ENCODE data around the gene COX5A. TPM values are rescaled to one million over a fixed set of nuclear protein-coding genes. Genes with fewer than 3 reads are reported as not detected.
"Not testable (repeated sequence)": the region's sequence is repeated elsewhere in the genome, so short reads cannot be mapped to it uniquely, and the experiment has no call there.

Gene COX5A
- total RNA-seq, 1 donor from 2014 or later, result 96.6 TPM

- Histone ChIP-seq H3K27ac (ENCODE audit: low read depth, low read length) (no peak overlapping the region), H3K36me3 (ENCODE audit: control insufficient read depth in 3 of 3, insufficient read depth in 3 of 3, low read length in 3 of 3) (peaks cover 19 to 33% (median 29%) of the 10 kb centered on the region in 3 donors)
Observed at GRCh38 chr15:74928771-74929198, 9.1 kb downstream of the COX5A start.

GRCh38 chr15:74924525-74924924, 13.3 kb downstream of the COX5A start:
- Histone ChIP-seq H3K9me3 (ENCODE audit: control insufficient read depth in 3 of 3, low read length in 3 of 3) (no peaks in the 10 kb centered on the region), H3K27ac (ENCODE audit: low read depth, low read length) (no peak overlapping the region), H3K27me3 (ENCODE audit: control insufficient read depth in 3 of 3, insufficient read depth in 3 of 3, low read length in 3 of 3) (no peaks in the 10 kb centered on the region), H3K9ac (ENCODE audit: low read depth in 1 of 3, low read length in 3 of 3) (no peak overlapping the region), H3K4me3 (ENCODE audit: low read length in 3 of 3) (no peak overlapping the region), H3K4me1 (ENCODE audit: control insufficient read depth in 3 of 3, insufficient read depth in 3 of 3, low read length in 3 of 3) (no peaks in the 10 kb centered on the region), H3K36me3 (ENCODE audit: control insufficient read depth in 3 of 3, insufficient read depth in 3 of 3, low read length in 3 of 3) (peaks cover 41 to 56% (median 51%) of the 10 kb centered on the region in 3 donors)

More at GRCh38 chr15:74928771-74929198, 9.1 kb downstream of the COX5A start:
- Histone ChIP-seq H3K27me3 (ENCODE audit: control insufficient read depth in 3 of 3, insufficient read depth in 3 of 3, low read length in 3 of 3) (no peaks in the 10 kb centered on the region), H3K9me3 (ENCODE audit: control insufficient read depth in 3 of 3, low read length in 3 of 3) (no peaks in the 10 kb centered on the region), H3K4me3 (ENCODE audit: low read length in 3 of 3) (no peak overlapping the region), H3K4me1 (ENCODE audit: control insufficient read depth in 3 of 3, insufficient read depth in 3 of 3, low read length in 3 of 3) (no peaks in the 10 kb centered on the region), H3K9ac (ENCODE audit: low read depth in 1 of 3, low read length in 3 of 3) (no peak overlapping the region)

DNA sequence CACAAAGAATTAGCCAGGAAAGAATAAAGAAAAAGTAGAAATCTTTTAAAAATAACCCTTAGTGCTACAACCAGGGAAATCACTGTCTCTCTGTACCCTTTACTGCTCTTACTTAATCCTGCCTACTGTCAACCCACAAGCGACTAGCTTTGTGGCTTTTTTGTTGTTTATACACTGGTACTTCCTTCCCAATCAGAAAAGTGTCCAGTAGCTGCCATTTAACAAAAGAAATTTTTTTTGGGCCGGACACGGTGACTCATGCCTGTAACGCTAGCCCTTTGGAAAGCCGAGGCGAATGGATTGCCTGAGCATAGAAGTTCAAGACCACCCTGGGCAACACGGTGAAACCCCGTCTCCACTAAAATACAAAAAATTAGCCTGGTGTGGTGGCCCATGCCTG, 17.4 kb downstream of the COX5A start:
- Histone ChIP-seq H3K27ac (ENCODE audit: low read depth, low read length) (no peak overlapping the region), H3K4me1 (ENCODE audit: control insufficient read depth in 3 of 3, insufficient read depth in 3 of 3, low read length in 3 of 3) (no peaks in the 10 kb centered on the region), H3K27me3 (ENCODE audit: control insufficient read depth in 3 of 3, insufficient read depth in 3 of 3, low read length in 3 of 3) (no peaks in the 10 kb centered on the region), H3K9me3 (ENCODE audit: control insufficient read depth in 3 of 3, low read length in 3 of 3) (no peaks in the 10 kb centered on the region), H3K36me3 (ENCODE audit: control insufficient read depth in 3 of 3, insufficient read depth in 3 of 3, low read length in 3 of 3) (peaks cover 50 to 58% (median 54%) of the 10 kb centered on the region in 3 donors), H3K4me3 (ENCODE audit: low read length in 3 of 3) (no peak overlapping the region), H3K9ac (ENCODE audit: low read depth in 1 of 3, low read length in 3 of 3) (no peak overlapping the region)

GRCh38 chr15:74917676-74918075, 20.2 kb downstream of the COX5A start:
- Histone ChIP-seq H3K27me3 (ENCODE audit: control insufficient read depth in 3 of 3, insufficient read depth in 3 of 3, low read length in 3 of 3) (no peaks in the 10 kb centered on the region), H3K9ac (ENCODE audit: low read depth in 1 of 3, low read length in 3 of 3) (no peak overlapping the region), H3K4me3 (ENCODE audit: low read length in 3 of 3) (no peak overlapping the region), H3K27ac (ENCODE audit: low read depth, low read length) (no peak overlapping the region), H3K4me1 (ENCODE audit: control insufficient read depth in 3 of 3, insufficient read depth in 3 of 3, low read length in 3 of 3) (no peaks in the 10 kb centered on the region), H3K9me3 (ENCODE audit: control insufficient read depth in 3 of 3, low read length in 3 of 3) (no peaks in the 10 kb centered on the region), H3K36me3 (ENCODE audit: control insufficient read depth in 3 of 3, insufficient read depth in 3 of 3, low read length in 3 of 3) (peaks cover 44 to 53% (median 53%) of the 10 kb centered on the region in 3 donors)

GRCh38 chr15:74913799-74914198, 24.1 kb downstream of the COX5A start:
- H3K27me3 ChIP-seq (ENCODE audit: control insufficient read depth in 3 of 3, insufficient read depth in 3 of 3, low read length in 3 of 3); H3K9me3 ChIP-seq (ENCODE audit: control insufficient read depth in 3 of 3, low read length in 3 of 3); H3K27ac ChIP-seq (ENCODE audit: low read depth, low read length); H3K4me1 ChIP-seq (ENCODE audit: control insufficient read depth in 3 of 3, insufficient read depth in 3 of 3, low read length in 3 of 3); H3K9ac ChIP-seq (ENCODE audit: low read depth in 1 of 3, low read length in 3 of 3); H3K4me3 ChIP-seq (ENCODE audit: low read length in 3 of 3): not testable (repeated sequence)
- peaks cover 27 to 42% (median 40%) of the 10 kb centered on the region in 3 donors for H3K36me3 ChIP-seq (ENCODE audit: control insufficient read depth in 3 of 3, insufficient read depth in 3 of 3, low read length in 3 of 3)

DNA sequence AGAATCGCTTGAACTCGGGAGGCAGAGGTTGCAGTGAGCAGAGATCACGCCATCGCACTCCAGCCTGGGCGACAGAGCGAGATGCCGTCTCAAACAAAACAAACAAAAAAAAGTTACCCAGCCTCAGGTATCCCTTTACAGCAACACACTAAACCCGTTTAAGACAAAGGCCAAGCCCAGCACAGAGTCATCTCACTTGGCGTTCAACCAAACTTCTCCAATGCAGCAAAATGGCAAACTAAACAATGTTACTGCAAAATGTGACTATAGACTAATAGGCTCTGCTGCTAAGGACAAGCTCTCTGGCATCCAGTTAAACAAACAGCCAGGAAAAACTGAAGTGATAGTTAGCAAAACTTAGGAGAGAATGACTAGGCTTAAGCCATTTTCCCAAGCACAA, 24.8 kb downstream of the COX5A start:
- Histone ChIP-seq H3K9me3 (ENCODE audit: control insufficient read depth in 3 of 3, low read length in 3 of 3) (no peaks in the 10 kb centered on the region), H3K36me3 (ENCODE audit: control insufficient read depth in 3 of 3, insufficient read depth in 3 of 3, low read length in 3 of 3) (peaks cover 21 to 36% (median 34%) of the 10 kb centered on the region in 3 donors), H3K27ac (ENCODE audit: low read depth, low read length) (no peak overlapping the region)

GRCh38 chr15:74908635-74909034, 29.2 kb downstream of the COX5A start:
- Histone ChIP-seq H3K36me3 (ENCODE audit: control insufficient read depth in 3 of 3, insufficient read depth in 3 of 3, low read length in 3 of 3) (peaks cover 16 to 28% (median 24%) of the 10 kb centered on the region in 3 donors), H3K9me3 (ENCODE audit: control insufficient read depth in 3 of 3, low read length in 3 of 3) (no peaks in the 10 kb centered on the region), H3K9ac (ENCODE audit: low read depth in 1 of 3, low read length in 3 of 3) (no peak overlapping the region), H3K4me3 (ENCODE audit: low read length in 3 of 3) (no peak overlapping the region), H3K27me3 (ENCODE audit: control insufficient read depth in 3 of 3, insufficient read depth in 3 of 3, low read length in 3 of 3) (no peaks in the 10 kb centered on the region), H3K4me1 (ENCODE audit: control insufficient read depth in 3 of 3, insufficient read depth in 3 of 3, low read length in 3 of 3) (peaks cover 18 to 27% (median 24%) of the 10 kb centered on the region in 3 donors), H3K27ac (ENCODE audit: low read depth, low read length) (no peak overlapping the region)

More for the DNA sequence above, 24.8 kb downstream of the COX5A start:
- H3K4me1 ChIP-seq (ENCODE audit: control insufficient read depth in 3 of 3, insufficient read depth in 3 of 3, low read length in 3 of 3), result peaks cover 0 to 2% (median 0%) of the 10 kb centered on the region in 3 donors
- no peak overlapping the region for H3K4me3 ChIP-seq (ENCODE audit: low read length in 3 of 3)
- no peak overlapping the region for H3K9ac ChIP-seq (ENCODE audit: low read depth in 1 of 3, low read length in 3 of 3)
- H3K27me3 ChIP-seq (ENCODE audit: control insufficient read depth in 3 of 3, insufficient read depth in 3 of 3, low read length in 3 of 3), result no peaks in the 10 kb centered on the region

GRCh38 chr15:74907163-74907870, 30.6 kb downstream of the COX5A start:
- Histone ChIP-seq H3K4me1 (ENCODE audit: control insufficient read depth in 3 of 3, insufficient read depth in 3 of 3, low read length in 3 of 3) (peaks cover 18 to 30% (median 24%) of the 10 kb centered on the region in 3 donors), H3K27me3 (ENCODE audit: control insufficient read depth in 3 of 3, insufficient read depth in 3 of 3, low read length in 3 of 3) (no peaks in the 10 kb centered on the region), H3K36me3 (ENCODE audit: control insufficient read depth in 3 of 3, insufficient read depth in 3 of 3, low read length in 3 of 3) (peaks cover 24 to 31% (median 30%) of the 10 kb centered on the region in 3 donors), H3K9ac (ENCODE audit: low read depth in 1 of 3, low read length in 3 of 3) (peak overlapping the region; percentile 92 to 99 (median 97)), H3K4me3 (ENCODE audit: low read length in 3 of 3) (peak overlapping the region; percentile 92 to 98 (median 94)), H3K27ac (ENCODE audit: low read depth, low read length) (peak overlapping the region; percentile 94), H3K9me3 (ENCODE audit: control insufficient read depth in 3 of 3, low read length in 3 of 3) (no peaks in the 10 kb centered on the region)

- Histone ChIP-seq H3K27ac (ENCODE audit: low read depth, low read length) (peak within 1 kb of the TSS; percentile 94), H3K9me3 (ENCODE audit: control insufficient read depth in 3 of 3, low read length in 3 of 3) (no peaks in the 10 kb centered on the region), H3K4me3 (ENCODE audit: low read length in 3 of 3) (peak within 1 kb of the TSS; percentile 92 to 98 (median 94)), H3K4me1 (ENCODE audit: control insufficient read depth in 3 of 3, insufficient read depth in 3 of 3, low read length in 3 of 3) (peaks cover 21 to 30% (median 24%) of the 10 kb centered on the region in 3 donors), H3K9ac (ENCODE audit: low read depth in 1 of 3, low read length in 3 of 3) (peak within 1 kb of the TSS; percentile 92 to 99 (median 97)), H3K27me3 (ENCODE audit: control insufficient read depth in 3 of 3, insufficient read depth in 3 of 3, low read length in 3 of 3) (no peaks in the 10 kb centered on the region), H3K36me3 (ENCODE audit: control insufficient read depth in 3 of 3, insufficient read depth in 3 of 3, low read length in 3 of 3) (peaks cover 29 to 34% (median 30%) of the 10 kb centered on the region in 3 donors)
Observed at GRCh38 chr15:74906450-74907162, 31.3 kb downstream of the COX5A start, which contains the start of gene FAM219B. TSS of gene FAM219B (minus strand) at chr15:74906851. CDS start at chr15:74906800, 51 bp downstream.

DNA sequence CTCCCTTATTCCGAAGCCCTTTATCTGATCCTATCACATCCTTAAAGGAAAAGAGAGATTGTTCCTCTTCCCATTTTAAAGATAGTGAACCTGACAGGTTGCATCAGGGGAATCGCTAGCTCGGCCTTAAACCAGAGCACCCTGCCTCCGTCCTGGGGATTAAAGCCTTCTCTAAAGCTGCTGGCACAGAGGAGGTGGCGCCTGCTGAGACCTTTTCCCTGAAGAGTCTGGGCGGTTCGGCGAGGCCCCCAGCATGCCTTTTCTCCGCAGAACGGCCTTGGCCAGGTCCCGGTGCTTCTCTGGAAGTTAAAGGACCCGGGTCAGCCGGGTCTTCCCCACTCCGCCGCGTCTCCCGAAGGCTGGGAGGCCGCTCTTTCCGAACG, 31.8 kb downstream of the COX5A start:
- peaks cover 30 to 33% (median 33%) of the 10 kb centered on the region in 3 donors for H3K36me3 ChIP-seq (ENCODE audit: control insufficient read depth in 3 of 3, insufficient read depth in 3 of 3, low read length in 3 of 3)

More for the DNA sequence above, 31.8 kb downstream of the COX5A start:
- Histone ChIP-seq H3K4me1 (ENCODE audit: control insufficient read depth in 3 of 3, insufficient read depth in 3 of 3, low read length in 3 of 3) (peaks cover 25 to 34% (median 28%) of the 10 kb centered on the region in 3 donors), H3K9me3 (ENCODE audit: control insufficient read depth in 3 of 3, low read length in 3 of 3) (no peaks in the 10 kb centered on the region), H3K27me3 (ENCODE audit: control insufficient read depth in 3 of 3, insufficient read depth in 3 of 3, low read length in 3 of 3) (no peaks in the 10 kb centered on the region), H3K9ac (ENCODE audit: low read depth in 1 of 3, low read length in 3 of 3) (peak overlapping the region; percentile 91 to 99 (median 97)), H3K4me3 (ENCODE audit: low read length in 3 of 3) (peak overlapping the region; percentile 92 to 98 (median 94)), H3K27ac (ENCODE audit: low read depth, low read length) (peak overlapping the region; percentile 94)
